DMS153 treated with DMSO at 0.1 percent for 48 hours (cell line): ENCODE data around the gene TRMT11.
"Not testable (repeated sequence)": the region's sequence is repeated elsewhere in the genome, so short reads cannot be mapped to it uniquely, and the experiment has no call there.

Experiments
- DNase-seq: peaks from one replicate; lab custom pipeline; 2025; ENCODE audit not compliant: unreplicated experiment; lab: John Stamatoyannopoulos, UW

Gene TRMT11

DNA sequence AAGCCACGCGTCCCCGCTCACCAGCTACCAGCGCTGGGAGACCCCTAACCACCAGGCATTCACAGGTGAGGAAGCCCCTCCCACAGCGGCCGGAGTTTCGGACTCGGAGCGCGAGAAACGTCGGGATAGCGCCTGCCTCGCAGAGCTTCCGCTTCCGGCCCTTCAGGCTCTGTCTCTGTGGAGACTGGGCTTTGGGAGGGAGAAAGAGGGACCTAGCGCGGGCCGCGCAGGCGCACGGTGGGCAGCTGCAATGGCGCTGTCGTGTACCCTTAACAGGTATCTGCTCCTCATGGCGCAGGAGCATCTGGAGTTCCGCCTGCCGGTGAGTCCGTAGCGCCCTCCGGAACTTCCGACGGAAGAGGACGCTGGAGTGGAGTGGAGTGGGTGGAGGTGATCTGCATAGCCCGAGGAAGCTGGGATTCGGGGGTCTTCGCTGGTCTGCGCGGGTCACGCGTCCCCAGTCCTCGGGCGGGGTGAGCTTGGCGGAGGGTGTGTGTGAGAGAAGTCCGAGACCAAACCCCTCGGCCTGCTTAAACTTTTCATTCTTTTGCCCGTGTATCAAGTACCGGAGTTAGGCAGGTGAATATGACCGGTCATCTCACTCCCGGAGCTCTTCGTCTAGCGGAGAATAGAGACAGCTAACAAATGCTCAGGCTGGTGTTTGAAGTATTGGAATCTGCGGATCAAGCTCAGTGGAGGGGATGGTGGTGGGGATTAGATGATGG lies at the start of gene TRMT11:
Gene TRMT11, plus strand, starts transcription at position 240 of the 725 bp plus-strand sequence. Its CDS starts 11 bp downstream, at position 251.
- DNase-seq, result peak; percentile 92

DNA sequence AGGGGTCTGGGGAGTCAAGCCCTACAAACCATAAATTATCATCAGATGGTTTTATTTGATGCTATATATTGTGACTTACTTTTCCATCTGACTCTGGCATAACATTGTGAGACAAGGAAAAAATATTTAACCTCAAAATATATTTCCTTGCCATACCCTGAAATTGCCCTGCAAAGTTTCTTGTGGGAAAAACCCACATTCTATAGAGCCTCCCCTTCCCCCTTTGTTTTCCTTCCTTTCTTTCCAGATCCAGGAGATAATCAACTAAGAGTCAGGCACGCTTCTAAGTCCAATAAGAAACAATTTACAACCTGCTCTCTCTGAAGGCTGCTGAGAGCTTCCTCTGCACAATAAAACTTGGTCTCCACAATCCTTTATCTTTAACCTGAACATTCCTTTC lies 47.3 kb upstream of the TRMT11 start:
- DNase-seq, result no peak

DNA sequence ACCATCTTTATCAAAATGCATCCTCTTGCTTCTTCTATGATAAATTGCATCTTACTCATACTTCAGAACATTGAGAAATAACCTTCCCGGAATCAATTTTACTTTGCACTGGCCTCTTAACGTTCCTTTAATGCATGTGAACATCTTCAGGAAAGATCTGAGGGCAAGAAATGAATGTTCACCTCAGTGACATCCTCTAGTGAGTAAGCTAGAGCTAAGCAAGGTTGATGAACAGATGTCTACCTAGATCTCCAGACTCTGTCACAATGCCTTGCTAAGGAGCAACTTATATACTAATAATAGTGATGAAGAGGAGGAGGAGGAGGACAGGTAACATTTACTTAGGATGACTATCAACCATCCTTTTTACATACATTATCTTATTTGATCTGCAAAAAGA lies 46.5 kb upstream of the TRMT11 start:
- DNase-seq, result no peak

DNA sequence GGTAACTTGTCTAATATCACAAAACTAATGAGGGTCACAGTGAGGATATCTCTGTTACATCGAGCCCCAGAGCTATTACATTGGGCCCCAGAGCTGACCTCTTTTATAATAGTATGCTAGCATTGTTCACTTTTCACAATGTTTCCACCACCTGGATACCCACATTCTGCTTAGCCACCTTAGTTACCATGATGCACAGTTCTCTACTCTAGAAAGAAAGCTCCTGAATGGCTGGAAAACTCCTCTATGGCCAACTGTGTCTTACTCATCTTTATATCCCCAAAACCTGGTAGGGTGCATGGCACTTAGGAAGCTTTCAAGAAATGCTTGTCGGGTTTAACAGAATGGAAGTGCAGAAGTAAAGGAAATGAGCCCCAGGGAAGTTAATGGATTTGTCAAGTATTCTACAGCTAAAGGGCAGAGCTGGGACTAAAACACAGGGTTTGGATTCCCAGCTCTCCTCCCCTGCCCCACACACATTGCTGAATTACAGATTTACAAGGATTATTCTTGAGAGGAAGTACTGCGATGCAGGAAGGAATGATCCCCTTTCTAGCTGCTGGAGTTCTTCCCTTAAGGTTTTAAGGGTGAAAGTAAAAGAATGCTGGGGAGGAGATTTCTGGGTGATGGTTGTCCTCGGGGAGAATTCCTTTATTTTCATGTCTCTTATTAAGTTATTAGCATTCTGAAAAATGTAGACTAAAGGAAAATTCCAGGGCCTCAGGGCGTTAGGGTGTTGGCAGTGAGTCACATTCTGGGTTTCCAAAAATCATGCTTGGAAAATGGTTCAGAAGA lies 45.9 kb upstream of the TRMT11 start:
- no peak for DNase-seq

DNA sequence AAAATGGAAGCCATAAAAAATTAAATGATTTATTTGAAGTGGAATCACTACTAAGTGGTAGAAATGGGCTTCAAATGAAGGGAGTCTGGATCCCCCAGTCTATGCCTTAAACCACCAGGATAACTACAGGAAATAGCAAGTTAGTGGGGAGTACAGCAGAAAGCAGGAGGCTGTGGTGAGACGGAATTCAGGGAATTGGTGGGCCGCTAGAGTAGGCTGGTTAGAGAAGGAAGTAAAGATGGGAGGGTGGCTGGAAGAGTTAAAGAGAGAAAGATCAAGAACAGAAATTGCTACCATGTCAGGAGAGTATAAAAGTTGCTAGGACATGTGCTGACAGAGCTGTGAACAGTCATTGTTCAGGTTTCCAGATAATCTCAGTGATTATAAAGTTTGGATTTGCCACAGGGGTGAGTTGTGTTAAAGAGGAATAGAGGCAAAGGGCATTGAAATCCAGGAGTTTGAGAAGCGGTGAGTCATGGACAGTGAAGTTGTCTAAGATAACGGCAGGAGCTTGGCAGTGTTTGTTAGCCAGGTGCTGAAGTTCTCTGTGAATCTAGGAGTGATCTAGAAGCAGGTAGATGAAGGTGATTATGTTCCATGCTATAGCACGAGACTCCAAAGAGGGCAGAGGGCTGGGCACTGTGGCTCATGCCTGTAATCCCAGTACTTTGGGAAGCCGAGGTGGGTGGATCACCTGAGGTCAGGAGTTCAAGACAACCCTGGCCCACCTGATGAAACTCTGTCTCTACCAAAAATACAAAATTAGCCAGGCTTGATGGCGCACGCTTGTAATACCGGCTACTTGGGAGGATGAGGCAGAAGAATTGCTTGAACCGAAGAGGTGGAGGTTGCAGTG lies 43.4 kb upstream of the TRMT11 start:
- no peak for DNase-seq

DNA sequence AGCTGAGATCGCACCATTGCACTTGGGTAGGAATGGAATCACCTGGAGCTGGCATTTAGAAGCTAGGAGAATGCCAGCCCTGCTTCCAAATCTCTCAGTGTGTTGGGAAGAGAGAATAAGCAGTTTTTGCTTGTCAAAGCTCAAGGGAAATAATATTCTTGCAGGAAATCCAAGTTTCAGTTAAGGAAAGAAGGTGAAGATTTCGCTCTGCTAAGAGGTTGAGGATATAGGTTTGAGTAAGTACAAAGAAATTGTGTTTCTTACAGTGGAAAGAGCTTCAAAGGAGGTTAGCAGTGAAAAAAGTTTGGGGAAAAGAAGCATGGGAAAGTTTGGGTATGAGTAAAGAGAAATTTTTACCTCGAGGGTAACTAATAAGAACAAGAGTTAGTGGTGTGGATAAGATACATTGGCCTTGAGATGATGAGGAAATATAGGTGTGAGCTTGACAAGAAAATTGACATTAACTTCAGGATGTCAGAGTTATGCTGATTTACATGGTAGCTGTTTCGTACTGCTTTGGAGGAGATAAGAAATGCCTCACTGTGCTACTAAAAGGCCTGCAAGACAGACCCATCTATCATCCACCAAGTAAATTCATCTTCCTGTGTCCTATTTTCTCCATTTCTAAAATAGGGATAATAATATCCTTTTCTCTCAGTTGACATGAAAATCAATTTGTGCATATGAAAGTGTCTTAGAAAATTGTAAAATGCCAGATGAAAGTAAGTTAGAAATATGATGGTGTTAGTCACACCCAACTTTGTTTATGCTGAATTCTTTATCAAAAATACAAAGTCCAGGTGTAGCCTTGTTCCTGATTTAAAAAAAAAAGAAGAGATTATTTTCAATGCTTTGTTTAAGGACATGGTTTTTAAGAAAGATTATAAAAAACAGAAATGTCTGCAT lies 42.6 kb upstream of the TRMT11 start:
- no peak for DNase-seq

DNA sequence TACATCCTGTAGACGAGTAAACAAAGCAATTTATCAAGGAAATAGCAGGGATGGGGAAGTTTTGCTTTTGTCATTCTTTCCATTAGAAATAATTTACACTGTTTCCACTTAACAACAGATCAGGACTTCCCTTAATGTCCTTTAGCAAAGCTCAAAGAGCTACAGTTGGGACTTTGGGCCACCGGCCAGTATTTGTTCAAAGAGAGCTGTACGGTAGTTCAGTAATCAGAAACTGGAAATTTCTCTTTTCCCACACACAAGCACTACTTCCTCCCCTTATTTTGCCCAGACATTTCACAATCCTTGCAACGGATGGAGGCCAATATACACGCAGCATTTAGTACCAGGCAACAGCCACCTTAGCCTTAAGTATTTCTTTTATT lies 41.9 kb upstream of the TRMT11 start:
- DNase-seq, result peak; percentile 13

DNA sequence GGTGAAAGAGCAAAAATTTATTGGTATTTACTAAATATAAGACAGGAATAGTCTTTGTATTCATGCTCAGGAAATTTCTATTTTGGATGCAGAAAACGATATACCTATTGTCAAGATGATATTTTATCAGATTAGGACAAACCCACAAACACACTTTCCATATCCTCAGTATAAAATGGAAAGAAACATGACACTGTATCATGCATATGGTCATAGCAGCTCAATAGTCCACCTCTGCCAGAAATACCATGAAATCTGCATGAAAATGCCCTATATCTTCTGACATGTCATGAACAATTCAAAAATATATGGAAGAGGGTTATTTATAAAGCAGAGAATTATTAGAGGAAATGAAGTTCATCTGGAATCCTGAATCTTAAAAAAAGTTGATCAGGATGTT lies 41.4 kb upstream of the TRMT11 start:
- no peak for DNase-seq

DNA sequence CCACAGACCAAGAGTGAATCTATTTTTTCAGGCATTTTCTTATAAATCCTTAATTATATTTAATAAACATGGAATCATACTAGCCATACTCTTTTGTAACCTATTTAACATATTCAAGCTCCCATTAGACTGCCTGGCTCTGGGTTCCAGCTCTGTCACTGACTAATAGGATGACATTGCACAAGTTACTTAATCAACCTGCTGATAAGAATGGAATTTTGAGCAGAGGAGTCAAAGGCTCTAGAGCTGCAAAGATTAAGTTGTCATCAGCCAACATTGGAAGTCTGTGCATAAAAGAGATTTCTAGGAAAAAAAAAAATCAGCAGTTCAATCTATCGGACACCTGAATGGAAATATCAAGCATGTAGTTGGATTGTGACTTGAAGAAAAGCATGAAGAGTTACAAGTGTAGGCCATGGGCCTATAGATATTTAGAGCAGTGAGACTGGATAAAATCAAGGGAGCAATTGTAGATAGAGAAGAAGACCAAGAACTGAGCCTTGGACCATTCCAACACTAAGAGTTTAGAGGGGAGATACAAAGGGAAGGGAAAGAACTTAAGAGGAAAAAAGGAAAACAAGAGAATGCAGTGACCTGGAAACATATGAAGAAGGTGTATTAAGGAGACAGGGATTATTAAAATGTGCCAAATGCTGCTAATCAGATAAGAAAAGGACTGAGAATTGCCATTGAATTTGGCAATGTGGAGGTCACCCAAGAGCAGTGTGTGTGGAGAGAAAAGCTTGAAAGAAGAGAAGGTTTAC lies 40.8 kb upstream of the TRMT11 start:
- DNase-seq, result no peak

DNA sequence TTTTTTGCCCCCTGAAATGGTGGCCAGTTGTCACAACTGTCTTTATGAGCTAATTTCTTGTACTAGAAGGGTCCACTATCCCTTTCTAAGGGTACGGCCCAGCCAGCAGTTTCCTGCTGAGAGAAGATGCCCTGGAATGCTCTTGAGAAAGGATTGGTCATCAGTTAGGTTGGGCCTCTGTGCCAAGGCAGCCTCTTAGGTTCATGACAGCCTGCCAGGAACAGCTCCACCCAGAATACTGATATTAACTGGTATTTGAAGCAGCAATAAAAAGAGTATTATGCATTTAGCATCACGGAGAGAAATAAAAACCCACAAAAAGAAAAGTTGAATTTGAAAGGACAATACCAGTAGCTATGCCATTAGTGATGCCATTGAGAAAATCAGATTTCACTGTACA lies 38.7 kb upstream of the TRMT11 start:
- DNase-seq, result no peak

DNA sequence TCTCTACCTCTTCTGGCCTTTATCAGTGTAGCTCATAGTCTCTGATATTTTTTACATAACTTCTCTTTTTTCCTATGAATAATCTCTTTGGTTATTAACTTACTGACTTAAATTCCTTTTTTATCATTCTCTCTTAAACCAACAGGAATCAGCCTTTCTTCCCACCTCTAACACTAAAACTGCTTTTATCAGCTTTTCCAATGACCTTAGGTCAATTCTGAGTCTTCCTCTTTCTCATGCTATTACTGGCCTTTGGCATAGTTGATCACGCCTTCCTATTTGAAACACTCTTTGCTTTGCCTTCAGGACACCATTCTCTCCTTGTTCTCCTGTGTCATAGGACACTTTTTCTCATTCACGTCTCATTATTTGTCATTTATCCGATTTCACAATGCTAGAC lies 37.9 kb upstream of the TRMT11 start:
- no peak for DNase-seq

DNA sequence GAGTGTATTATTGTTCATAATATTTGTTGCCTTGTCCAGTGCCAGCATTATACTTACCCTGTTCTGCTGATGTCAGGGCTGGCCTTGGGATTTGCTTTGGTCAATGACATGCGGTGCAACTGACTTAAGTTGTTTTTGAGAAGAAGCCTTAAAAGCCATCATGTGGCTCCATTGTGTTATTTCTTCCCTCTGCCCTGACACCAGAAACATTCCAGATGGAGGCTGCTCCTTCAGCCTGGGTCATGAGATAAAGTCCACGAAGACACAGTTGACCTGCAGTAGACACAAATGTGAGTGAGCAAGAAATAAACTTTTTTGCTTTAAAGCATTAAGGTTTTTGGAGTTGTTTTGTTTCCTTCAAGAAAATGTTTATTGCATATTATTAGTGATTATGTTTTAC lies 37.3 kb upstream of the TRMT11 start:
- DNase-seq, result no peak

DNA sequence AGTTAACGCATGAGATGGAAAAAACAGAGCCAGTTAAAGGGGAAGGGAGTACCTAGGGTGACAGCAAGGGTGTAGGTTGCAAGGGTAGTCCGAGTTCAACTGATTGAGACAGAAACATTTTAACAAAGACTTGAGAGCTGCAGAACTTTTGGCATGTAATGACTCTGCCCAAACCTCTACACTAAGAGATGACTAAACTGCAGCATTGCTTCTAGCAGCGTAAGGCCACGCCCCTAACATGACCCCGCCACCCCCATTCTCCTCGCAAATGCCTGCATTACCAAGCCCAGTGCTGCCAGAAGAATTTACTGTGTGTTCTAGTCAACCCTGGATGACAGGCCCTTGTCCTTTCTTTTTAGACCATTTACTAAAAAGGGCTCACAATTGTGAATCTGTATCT lies 36.0 kb upstream of the TRMT11 start:
- no peak for DNase-seq

DNA sequence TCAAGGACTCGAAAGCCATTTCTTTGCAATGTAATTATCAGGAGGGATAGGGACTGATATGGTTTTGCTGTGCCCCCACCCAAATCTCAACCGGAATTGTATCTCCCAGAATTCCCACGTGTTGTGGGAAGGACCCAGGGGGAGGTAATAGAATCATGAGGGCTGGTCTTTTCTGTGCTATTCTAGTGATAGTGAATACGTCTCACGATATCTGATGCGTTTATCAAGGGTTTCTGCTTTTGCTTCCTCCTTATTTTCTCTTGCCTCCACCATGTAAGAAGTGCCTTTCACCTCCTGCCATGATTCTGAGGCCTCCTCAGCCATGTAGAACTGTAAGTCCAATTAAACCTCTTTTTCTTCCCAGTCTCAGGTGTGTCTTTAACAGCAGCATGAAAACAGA lies 35.6 kb upstream of the TRMT11 start:
- not testable (repeated sequence) for DNase-seq

DNA sequence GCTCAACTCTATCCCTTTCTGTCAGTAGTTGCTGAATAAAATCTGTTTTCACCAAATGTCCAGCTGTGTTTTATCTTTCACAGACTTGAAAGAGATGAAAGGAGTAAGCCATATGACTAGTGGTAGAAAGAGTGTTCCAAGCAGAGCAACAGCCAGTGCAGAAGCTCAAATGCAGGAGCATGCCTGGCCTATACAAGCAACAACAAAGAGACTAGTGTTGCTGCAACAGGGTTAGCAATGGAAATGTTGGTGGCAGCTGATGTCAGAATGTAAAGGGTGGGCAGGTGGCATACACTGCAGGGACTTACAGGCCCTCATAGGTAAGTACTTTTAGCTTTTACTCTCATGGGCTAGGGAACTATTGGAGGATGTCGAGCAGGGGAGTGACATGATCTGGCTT lies 35.0 kb upstream of the TRMT11 start:
- no peak for DNase-seq

DNA sequence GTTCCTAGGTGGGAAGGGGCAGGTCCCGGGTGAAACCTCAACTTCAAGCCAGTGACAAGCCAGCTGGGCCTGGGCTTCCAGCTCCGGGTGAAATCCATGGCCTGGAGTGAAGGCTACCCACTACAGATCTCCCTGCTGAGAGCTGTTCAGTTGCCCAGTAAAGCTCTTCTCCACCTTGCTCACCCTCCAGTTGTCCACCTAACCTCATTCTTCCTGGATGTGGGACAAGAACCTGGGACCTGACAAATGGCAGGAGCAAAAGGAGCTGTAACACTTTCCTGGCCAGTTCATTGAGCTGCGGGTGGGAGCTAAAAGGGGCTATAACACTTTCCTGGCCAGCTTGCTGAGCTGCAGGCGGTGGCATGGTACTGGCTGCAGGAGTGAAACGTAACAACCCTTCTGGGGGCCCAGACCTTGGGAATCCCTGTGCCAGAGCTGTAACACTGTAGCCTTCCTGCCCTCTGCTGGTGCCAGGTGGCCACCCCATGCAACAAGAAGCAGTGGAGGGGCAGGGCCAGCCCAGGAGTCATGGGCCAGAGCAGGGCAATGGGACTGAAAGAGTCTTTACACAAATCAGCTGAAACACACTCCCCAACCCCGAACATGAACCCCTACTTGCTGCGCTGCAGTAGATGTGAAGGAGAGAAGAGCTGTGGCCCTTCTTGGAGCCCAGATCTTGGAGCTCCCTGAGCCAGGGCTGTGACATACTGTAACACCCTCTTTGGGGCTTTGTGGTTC lies 33.4 kb upstream of the TRMT11 start:
- no peak for DNase-seq

DNA sequence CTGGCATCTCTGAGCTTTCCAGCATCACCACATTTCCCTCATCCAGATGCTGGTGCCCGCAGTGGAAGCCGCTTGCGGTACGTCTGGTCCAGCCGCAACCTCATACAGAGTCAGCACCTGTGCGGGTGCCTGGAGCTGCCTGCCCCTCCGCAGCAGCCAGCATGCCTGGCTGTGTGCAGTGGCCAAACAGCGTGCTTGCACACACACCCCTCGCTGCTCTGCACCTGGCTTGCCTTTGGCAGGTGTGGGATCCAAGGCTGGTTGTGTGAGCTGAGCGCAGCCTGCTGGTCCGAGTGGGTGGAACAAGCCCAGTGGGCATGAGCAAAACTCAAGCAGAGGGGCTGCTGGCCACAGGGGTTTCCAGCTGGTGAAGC lies 32.9 kb upstream of the TRMT11 start:
- no peak for DNase-seq

DNA sequence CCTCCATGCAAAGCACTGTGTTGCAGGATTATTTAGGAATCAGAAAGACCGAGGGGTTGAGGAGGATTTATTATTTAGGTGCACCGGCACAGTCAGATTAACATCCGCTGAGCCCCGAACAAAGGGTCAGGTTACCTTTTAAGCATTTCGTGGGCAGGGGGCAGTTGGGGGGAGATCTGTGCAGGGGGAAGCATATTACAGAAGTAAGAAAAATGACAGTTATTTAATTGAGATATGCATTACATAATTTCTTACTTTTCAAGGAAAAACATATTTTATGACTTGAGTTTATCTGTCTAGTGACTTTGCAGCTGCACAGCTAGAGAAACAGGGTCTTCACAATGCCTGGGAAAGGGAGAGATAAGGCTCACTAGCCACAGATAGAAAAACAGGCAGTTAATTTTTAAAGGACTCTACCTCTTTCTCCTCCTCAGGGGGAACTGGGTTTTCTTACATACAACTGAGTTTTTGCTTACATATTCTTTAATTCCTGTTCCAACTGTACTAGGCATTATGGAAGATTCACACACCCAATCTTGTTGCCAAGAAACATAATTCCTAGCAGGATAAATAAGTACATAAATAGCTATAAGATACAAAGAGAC lies 31.5 kb upstream of the TRMT11 start:
- no peak for DNase-seq

DNA sequence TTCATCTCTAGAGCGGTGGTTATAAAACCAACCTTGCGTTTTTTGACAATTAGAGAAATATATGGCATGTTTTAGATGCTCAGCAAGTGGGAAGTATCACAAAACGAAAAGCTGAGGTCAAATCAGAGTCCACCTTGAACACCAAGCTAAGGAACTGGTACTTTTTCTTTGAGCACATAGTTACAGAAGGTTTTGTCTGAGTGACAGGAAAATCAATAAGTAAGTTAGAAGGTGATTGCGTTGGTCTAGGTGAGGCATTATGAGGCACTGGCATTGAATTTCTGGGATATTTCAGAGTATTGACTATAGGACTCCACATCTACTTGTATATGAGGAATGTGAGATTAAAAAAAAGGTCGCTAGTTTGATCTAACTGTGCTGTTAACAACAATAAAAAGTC lies 30.4 kb upstream of the TRMT11 start:
- no peak for DNase-seq
